ENCODE measurements around the gene MAP4K4. TPM values are rescaled to one million over a fixed set of nuclear protein-coding genes. Genes with fewer than 3 reads are reported as not detected.

Gene MAP4K4
- total RNA-seq, 1 experiment from 2014 or later, result 162 TPM

- H3K27me3 Mint-ChIP-seq (ENCODE audit: insufficient read depth, unreplicated experiment), result no peaks in the 10 kb centered on the region
- no TSS peak for BruUV-seq (replicated peaks)
- H3K4me3 Mint-ChIP-seq (ENCODE audit: unreplicated experiment), result no peak overlapping the region
- POLR2A ChIA-PET, result interaction anchor here (1.6 to 4.7 kb wide), 2 partner anchors 9 to 117 kb away, joined by 7 to 28 read pairs; no protein-coding TSS in a partner anchor
- no peak for DNase-seq (ENCODE audit: unreplicated experiment)
- intact Hi-C loops (cut with micrococcal nuclease), result no loop called here
- H3K9me3 Mint-ChIP-seq (ENCODE audit: unreplicated experiment), result no peaks in the 10 kb centered on the region
- no peak for TF ChIP-seq CTCF (IDR thresholded peaks at IDR 0.05; ENCODE audit: unreplicated experiment)
- H3K4me1 Mint-ChIP-seq (ENCODE audit: insufficient read depth, unreplicated experiment), result peaks cover 65% of the 10 kb centered on the region
- H3K36me3 Mint-ChIP-seq (ENCODE audit: insufficient read depth, unreplicated experiment), result peaks cover 18% of the 10 kb centered on the region
- CTCF ChIA-PET, result interaction anchor here (0.5 to 1.5 kb wide), 3 partner anchors 9 to 15 kb away, joined by 3 to 4 read pairs (median 4); no protein-coding TSS in a partner anchor
- no peak overlapping the region for H3K27ac Mint-ChIP-seq (ENCODE audit: low read depth, unreplicated experiment)
Observed at GRCh38 chr2:101815739-101816391, 118.4 kb downstream of the MAP4K4 start.

GRCh38 chr2:101816598-101816997, 119.1 kb downstream of the MAP4K4 start:
- Mint-ChIP-seq H3K27me3 (ENCODE audit: insufficient read depth, unreplicated experiment) (no peaks in the 10 kb centered on the region), H3K9me3 (ENCODE audit: unreplicated experiment) (no peaks in the 10 kb centered on the region), H3K4me3 (ENCODE audit: unreplicated experiment) (no peak overlapping the region), H3K27ac (ENCODE audit: low read depth, unreplicated experiment) (no peak overlapping the region), H3K4me1 (ENCODE audit: insufficient read depth, unreplicated experiment) (peaks cover 65% of the 10 kb centered on the region), H3K36me3 (ENCODE audit: insufficient read depth, unreplicated experiment) (peaks cover 14% of the 10 kb centered on the region)
- no TSS peak for BruUV-seq (replicated peaks)
- no peak for DNase-seq (ENCODE audit: unreplicated experiment)
- no peak for TF ChIP-seq CTCF (IDR thresholded peaks at IDR 0.05; ENCODE audit: unreplicated experiment)
- intact Hi-C loops (cut with micrococcal nuclease), result no loop called here
- POLR2A ChIA-PET, result interaction anchor here (1.6 to 4.7 kb wide), 3 partner anchors 10 to 117 kb away, joined by 5 to 28 read pairs (median 7); no protein-coding TSS in a partner anchor
- CTCF ChIA-PET, result interaction anchor here (0.5 to 1.5 kb wide), 4 partner anchors 10 to 627 kb away, joined by 3 to 4 read pairs (median 4); no protein-coding TSS in a partner anchor

GRCh38 chr2:101817481-101817880, 120.0 kb downstream of the MAP4K4 start:
- CTCF ChIA-PET, result interaction anchor here (1.1 to 1.2 kb wide), 2 partner anchors 13 to 46 kb away, joined by 3 read pairs; no protein-coding TSS in a partner anchor
- intact Hi-C loops (cut with micrococcal nuclease), result no loop called here
- Mint-ChIP-seq H3K4me3 (ENCODE audit: unreplicated experiment) (no peak overlapping the region), H3K27me3 (ENCODE audit: insufficient read depth, unreplicated experiment) (no peaks in the 10 kb centered on the region), H3K27ac (ENCODE audit: low read depth, unreplicated experiment) (no peak overlapping the region), H3K36me3 (ENCODE audit: insufficient read depth, unreplicated experiment) (peaks cover 10% of the 10 kb centered on the region), H3K4me1 (ENCODE audit: insufficient read depth, unreplicated experiment) (peaks cover 66% of the 10 kb centered on the region), H3K9me3 (ENCODE audit: unreplicated experiment) (no peaks in the 10 kb centered on the region)
- no peak for TF ChIP-seq CTCF (IDR thresholded peaks at IDR 0.05; ENCODE audit: unreplicated experiment)
- POLR2A ChIA-PET, result interaction anchor here (0.6 to 4.7 kb wide), 7 partner anchors 8 to 130 kb away, joined by 3 to 28 read pairs (median 5); no protein-coding TSS in a partner anchor
- DNase-seq (ENCODE audit: unreplicated experiment), result no peak
- no TSS peak for BruUV-seq (replicated peaks)

- peak; percentile 49 for DNase-seq (ENCODE audit: unreplicated experiment)
- intact Hi-C loops (cut with micrococcal nuclease), result no loop called here
- H3K9me3 Mint-ChIP-seq (ENCODE audit: unreplicated experiment), result no peaks in the 10 kb centered on the region
- POLR2A ChIA-PET, result interaction anchor here (0.7 to 4.7 kb wide), 14 partner anchors 8 to 534 kb away, joined by 3 to 28 read pairs (median 4); no protein-coding TSS in a partner anchor
- CTCF ChIA-PET, result interaction anchor here (0.6 to 1.3 kb wide), 4 partner anchors 10 to 510 kb away, joined by 3 to 4 read pairs (median 3); no protein-coding TSS in a partner anchor
- H3K4me1 Mint-ChIP-seq (ENCODE audit: insufficient read depth, unreplicated experiment), result peaks cover 73% of the 10 kb centered on the region
- no peak for TF ChIP-seq CTCF (IDR thresholded peaks at IDR 0.05; ENCODE audit: unreplicated experiment)
- no peak overlapping the region for H3K4me3 Mint-ChIP-seq (ENCODE audit: unreplicated experiment)
- H3K36me3 Mint-ChIP-seq (ENCODE audit: insufficient read depth, unreplicated experiment), result peaks cover 6% of the 10 kb centered on the region
- H3K27me3 Mint-ChIP-seq (ENCODE audit: insufficient read depth, unreplicated experiment), result no peaks in the 10 kb centered on the region
- peak overlapping the region; percentile 54 for H3K27ac Mint-ChIP-seq (ENCODE audit: low read depth, unreplicated experiment)
- no TSS peak for BruUV-seq (replicated peaks)
Observed at GRCh38 chr2:101818531-101819451, 121.3 kb downstream of the MAP4K4 start.

Data from MCF 10A (cell line).